SK-N-SH treated with all-trans-retinoic acid at 6 μM for 48 hours (cell line): ENCODE data around the gene SORCS1.

Experiments
- CSDC2 ChIP-seq: fragments of 250-450 bp; sonication (Bioruptor Pico); IDR thresholded peaks from 2 replicates; pipeline ENCODE4 v1.5.0; 2020; ENCODE audit warnings: mild to moderate bottlenecking, moderate library complexity
- ESRRG ChIP-seq: fragments of 250-450 bp; sonication (Bioruptor Pico); IDR thresholded peaks from 2 replicates; pipeline ENCODE4 v1.6.1; 2021; ENCODE audit warnings: mild to moderate bottlenecking
- PPARA ChIP-seq: fragments of 250-450 bp; sonication (Bioruptor Pico); IDR thresholded peaks from 2 replicates; pipeline ENCODE4 v1.5.0; 2020; ENCODE audit warnings: mild to moderate bottlenecking, borderline replicate concordance
- RARB ChIP-seq: fragments of 250-450 bp; sonication (Bioruptor Pico); IDR thresholded peaks from 2 replicates; pipeline ENCODE4 v1.8.0; 2021; ENCODE audit warnings: mild to moderate bottlenecking, moderate library complexity
- SNAI2 ChIP-seq: fragments of 250-450 bp; sonication (Bioruptor Pico); IDR thresholded peaks from 2 replicates; pipeline ENCODE4 v1.5.0; 2020; ENCODE audit warnings: mild to moderate bottlenecking, moderate library complexity
- TOX ChIP-seq: fragments of 250-450 bp; sonication (Bioruptor Pico); IDR thresholded peaks from 2 replicates; pipeline ENCODE4 v1.8.0; 2021; ENCODE audit warnings: mild to moderate bottlenecking, moderate library complexity, borderline replicate concordance
- ZFP30 ChIP-seq: fragments of 450-650 bp; formaldehyde crosslinking; IDR thresholded peaks from 2 replicates; pipeline ENCODE4 v1.5.0; 2022; ENCODE audit warnings: mild to moderate bottlenecking, moderate library complexity
- ZNF565 ChIP-seq: fragments of 450-650 bp; formaldehyde crosslinking; conservative IDR thresholded peaks from 2 replicates; pipeline ENCODE4 v1.5.0; 2020; ENCODE audit warnings: low read depth, mild to moderate bottlenecking, moderate library complexity
- ZNF70 ChIP-seq: fragments of 450-650 bp; formaldehyde crosslinking; IDR thresholded peaks from 2 replicates; pipeline ENCODE4 v1.5.0; 2020; ENCODE audit warnings: mild to moderate bottlenecking, moderate library complexity
- TF ChIP-seq, protein P1 (sequence below): fragments of 250-450 bp; sonication (Bioruptor Pico); IDR thresholded peaks from 2 replicates; pipeline ENCODE4 v1.8.0; 2020; ENCODE audit warnings: mild to moderate bottlenecking, moderate library complexity, borderline replicate concordance
- TF ChIP-seq, protein P2 (sequence below): fragments of 250-450 bp; sonication (Bioruptor Pico); IDR thresholded peaks from 2 replicates; pipeline ENCODE4 v1.5.0; 2020; ENCODE audit warnings: mild to moderate bottlenecking, moderate library complexity
- TF ChIP-seq, protein P3 (sequence below): fragments of 250-450 bp; sonication (Bioruptor Pico); IDR thresholded peaks from 2 replicates; pipeline ENCODE4 v1.5.1; 2020; ENCODE audit warnings: low read depth, mild to moderate bottlenecking, moderate library complexity
- TF ChIP-seq, protein P4 (sequence below): fragments of 250-450 bp; sonication (Bioruptor Pico); IDR thresholded peaks from 2 replicates; pipeline ENCODE4 v1.8.0; 2021; ENCODE audit warnings: low read depth, mild to moderate bottlenecking, moderate library complexity, borderline replicate concordance

DNA sequence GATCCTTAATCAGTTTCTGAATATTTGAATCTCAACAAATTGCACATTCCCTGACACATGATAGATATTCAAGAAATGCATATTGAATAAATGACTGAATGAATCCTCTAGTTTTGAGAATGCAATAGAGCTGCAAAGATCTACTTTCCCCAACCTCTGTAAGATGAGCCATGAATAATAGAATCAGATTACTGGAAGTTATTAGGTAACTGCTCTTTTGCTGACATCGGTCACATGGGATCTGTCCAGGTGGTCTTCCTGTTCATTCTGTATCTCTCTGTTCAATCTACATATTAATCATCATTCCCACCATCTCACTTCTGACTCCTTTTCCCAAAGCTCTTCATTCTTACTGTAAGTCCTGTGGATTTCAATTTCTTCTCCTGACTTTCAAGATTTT is 638.7 kb downstream of the SORCS1 start:
- TF ChIP-seq, protein P1, sequence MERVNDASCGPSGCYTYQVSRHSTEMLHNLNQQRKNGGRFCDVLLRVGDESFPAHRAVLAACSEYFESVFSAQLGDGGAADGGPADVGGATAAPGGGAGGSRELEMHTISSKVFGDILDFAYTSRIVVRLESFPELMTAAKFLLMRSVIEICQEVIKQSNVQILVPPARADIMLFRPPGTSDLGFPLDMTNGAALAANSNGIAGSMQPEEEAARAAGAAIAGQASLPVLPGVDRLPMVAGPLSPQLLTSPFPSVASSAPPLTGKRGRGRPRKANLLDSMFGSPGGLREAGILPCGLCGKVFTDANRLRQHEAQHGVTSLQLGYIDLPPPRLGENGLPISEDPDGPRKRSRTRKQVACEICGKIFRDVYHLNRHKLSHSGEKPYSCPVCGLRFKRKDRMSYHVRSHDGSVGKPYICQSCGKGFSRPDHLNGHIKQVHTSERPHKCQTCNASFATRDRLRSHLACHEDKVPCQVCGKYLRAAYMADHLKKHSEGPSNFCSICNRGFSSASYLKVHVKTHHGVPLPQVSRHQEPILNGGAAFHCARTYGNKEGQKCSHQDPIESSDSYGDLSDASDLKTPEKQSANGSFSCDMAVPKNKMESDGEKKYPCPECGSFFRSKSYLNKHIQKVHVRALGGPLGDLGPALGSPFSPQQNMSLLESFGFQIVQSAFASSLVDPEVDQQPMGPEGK = no peak
- TF ChIP-seq ZFP30 = no peak
- TF ChIP-seq, protein P2, sequence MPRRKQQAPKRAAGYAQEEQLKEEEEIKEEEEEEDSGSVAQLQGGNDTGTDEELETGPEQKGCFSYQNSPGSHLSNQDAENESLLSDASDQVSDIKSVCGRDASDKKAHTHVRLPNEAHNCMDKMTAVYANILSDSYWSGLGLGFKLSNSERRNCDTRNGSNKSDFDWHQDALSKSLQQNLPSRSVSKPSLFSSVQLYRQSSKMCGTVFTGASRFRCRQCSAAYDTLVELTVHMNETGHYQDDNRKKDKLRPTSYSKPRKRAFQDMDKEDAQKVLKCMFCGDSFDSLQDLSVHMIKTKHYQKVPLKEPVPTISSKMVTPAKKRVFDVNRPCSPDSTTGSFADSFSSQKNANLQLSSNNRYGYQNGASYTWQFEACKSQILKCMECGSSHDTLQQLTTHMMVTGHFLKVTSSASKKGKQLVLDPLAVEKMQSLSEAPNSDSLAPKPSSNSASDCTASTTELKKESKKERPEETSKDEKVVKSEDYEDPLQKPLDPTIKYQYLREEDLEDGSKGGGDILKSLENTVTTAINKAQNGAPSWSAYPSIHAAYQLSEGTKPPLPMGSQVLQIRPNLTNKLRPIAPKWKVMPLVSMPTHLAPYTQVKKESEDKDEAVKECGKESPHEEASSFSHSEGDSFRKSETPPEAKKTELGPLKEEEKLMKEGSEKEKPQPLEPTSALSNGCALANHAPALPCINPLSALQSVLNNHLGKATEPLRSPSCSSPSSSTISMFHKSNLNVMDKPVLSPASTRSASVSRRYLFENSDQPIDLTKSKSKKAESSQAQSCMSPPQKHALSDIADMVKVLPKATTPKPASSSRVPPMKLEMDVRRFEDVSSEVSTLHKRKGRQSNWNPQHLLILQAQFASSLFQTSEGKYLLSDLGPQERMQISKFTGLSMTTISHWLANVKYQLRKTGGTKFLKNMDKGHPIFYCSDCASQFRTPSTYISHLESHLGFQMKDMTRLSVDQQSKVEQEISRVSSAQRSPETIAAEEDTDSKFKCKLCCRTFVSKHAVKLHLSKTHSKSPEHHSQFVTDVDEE (CRISPR knock-in tag) = no peak
- TF ChIP-seq CSDC2 (CRISPR knock-in tag) = no peak
- TF ChIP-seq ZNF70 (CRISPR knock-in tag) = no peak
- TF ChIP-seq, protein P3, sequence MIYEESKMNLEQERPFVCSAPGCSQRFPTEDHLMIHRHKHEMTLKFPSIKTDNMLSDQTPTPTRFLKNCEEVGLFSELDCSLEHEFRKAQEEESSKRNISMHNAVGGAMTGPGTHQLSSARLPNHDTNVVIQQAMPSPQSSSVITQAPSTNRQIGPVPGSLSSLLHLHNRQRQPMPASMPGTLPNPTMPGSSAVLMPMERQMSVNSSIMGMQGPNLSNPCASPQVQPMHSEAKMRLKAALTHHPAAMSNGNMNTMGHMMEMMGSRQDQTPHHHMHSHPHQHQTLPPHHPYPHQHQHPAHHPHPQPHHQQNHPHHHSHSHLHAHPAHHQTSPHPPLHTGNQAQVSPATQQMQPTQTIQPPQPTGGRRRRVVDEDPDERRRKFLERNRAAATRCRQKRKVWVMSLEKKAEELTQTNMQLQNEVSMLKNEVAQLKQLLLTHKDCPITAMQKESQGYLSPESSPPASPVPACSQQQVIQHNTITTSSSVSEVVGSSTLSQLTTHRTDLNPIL (CRISPR knock-in tag) = no peak
- TF ChIP-seq ZNF565 = no peak
- TF ChIP-seq PPARA (CRISPR knock-in tag) = no peak
- no peak for TF ChIP-seq SNAI2 (CRISPR knock-in tag)
- TF ChIP-seq, protein P4, sequence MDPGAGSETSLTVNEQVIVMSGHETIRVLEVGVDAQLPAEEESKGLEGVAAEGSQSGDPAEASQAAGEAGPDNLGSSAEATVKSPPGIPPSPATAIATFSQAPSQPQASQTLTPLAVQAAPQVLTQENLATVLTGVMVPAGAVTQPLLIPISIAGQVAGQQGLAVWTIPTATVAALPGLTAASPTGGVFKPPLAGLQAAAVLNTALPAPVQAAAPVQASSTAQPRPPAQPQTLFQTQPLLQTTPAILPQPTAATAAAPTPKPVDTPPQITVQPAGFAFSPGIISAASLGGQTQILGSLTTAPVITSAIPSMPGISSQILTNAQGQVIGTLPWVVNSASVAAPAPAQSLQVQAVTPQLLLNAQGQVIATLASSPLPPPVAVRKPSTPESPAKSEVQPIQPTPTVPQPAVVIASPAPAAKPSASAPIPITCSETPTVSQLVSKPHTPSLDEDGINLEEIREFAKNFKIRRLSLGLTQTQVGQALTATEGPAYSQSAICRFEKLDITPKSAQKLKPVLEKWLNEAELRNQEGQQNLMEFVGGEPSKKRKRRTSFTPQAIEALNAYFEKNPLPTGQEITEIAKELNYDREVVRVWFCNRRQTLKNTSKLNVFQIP (CRISPR knock-in tag) = no peak
- TF ChIP-seq TOX (CRISPR knock-in tag) = no peak
- no peak for TF ChIP-seq RARB (CRISPR knock-in tag)
- no peak for TF ChIP-seq ESRRG (CRISPR knock-in tag)
